GM06990 (cell line): ENCODE data around the gene AP1G2.

Source experiments
- DNase-seq: peaks from one replicate; pipeline ENCODE4 v3.0.0-alpha.2; 2011; ENCODE audit not compliant: insufficient read length; ENCODE audit errors: extremely low read depth
- H3K27me3 ChIP-seq: replicated peaks from 2 replicates; pipeline ENCODE4 v1.6.0; 2011; ENCODE audit warnings: low read length; ENCODE audit not compliant: control insufficient read depth, insufficient read depth
- H3K36me3 ChIP-seq: 2 replicates; pipeline ENCODE4 v1.5.1; 2011; ENCODE audit warnings: low read length; ENCODE audit not compliant: control insufficient read depth, insufficient read depth
- H3K4me3 ChIP-seq: replicated peaks from 2 replicates; pipeline ENCODE4 v1.5.1; 2011; ENCODE audit warnings: low read depth, mild to moderate bottlenecking, control low read depth, low read length
- TF ChIP-seq, protein P1 (sequence below): IDR thresholded peaks from 2 replicates; pipeline ENCODE4 v1.5.1; 2011; ENCODE audit warnings: low read length, control low read depth, mild to moderate bottlenecking, inconsistent platforms; ENCODE audit not compliant: insufficient read depth, poor library complexity, severe bottlenecking

Gene AP1G2

DNA sequence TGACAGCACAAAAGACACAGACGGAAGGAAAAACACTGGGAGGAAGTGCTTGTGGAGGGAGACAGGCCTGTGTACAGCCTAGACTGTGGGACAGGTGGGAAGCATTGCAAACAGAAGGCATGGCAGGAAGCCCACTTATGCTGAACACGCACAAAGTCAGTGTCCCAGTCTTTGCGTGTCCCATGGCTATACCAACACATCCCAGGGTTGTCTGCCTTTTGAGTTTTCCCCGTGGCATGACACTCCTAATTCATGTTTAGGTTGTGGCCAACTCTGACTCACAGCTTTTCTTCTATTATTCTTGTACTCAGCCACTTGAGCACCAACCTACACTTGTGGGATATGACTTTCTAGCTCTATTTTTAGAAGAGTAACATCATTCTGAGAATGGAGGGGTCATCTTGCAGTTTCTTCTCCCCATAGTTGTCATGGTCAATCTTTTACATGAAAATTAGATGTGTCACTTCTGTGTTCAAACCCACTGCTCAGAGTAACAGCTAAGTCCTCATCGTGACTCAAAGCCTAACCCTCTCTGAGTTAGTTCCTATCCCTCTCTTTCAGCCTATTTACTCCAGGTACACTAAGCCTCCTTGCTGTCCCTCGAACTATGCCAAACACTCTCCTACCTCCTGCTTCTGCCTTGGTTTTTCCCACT lies 38.5 kb upstream of the AP1G2 start:
- H3K27me3 ChIP-seq: no peaks in the 10 kb centered on the region

DNA sequence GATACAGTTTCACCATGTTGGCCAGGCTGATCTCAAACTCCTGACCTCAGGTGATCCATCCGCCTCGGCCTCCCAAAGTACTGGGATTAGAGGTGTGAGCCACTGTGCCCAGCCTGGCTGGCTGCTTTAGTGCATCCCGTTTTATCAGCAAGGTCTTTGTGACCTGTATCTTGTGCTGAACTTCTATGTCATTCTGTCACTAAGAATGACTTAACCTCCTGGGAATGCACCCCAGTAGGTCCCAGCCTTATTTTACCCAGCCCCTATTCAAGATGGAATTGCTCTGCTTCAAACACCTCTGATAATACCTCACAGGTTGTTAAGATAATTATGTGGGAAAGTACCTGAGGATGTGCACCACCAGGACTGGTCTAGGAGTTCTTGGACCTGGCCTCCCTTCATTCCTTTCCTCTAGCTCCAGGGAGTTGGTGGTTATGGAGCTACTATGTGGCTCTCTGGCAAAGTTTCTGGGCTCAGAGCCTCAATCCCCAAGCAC lies 37.1 kb upstream of the AP1G2 start:
- Histone ChIP-seq H3K36me3 (no peaks in the 10 kb centered on the region), H3K4me3 (no peak overlapping the region), H3K27me3 (no peaks in the 10 kb centered on the region)
- no peak for DNase-seq
- TF ChIP-seq, protein P1, sequence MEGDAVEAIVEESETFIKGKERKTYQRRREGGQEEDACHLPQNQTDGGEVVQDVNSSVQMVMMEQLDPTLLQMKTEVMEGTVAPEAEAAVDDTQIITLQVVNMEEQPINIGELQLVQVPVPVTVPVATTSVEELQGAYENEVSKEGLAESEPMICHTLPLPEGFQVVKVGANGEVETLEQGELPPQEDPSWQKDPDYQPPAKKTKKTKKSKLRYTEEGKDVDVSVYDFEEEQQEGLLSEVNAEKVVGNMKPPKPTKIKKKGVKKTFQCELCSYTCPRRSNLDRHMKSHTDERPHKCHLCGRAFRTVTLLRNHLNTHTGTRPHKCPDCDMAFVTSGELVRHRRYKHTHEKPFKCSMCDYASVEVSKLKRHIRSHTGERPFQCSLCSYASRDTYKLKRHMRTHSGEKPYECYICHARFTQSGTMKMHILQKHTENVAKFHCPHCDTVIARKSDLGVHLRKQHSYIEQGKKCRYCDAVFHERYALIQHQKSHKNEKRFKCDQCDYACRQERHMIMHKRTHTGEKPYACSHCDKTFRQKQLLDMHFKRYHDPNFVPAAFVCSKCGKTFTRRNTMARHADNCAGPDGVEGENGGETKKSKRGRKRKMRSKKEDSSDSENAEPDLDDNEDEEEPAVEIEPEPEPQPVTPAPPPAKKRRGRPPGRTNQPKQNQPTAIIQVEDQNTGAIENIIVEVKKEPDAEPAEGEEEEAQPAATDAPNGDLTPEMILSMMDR: no peak

More for the DNA sequence above, 38.5 kb upstream of the AP1G2 start:
- TF ChIP-seq, protein P1: no peak
- Histone ChIP-seq H3K4me3 (no peak overlapping the region; the same call in 1 of the 2 replicates), H3K36me3 (no peaks in the 10 kb centered on the region)
- DNase-seq: peak; percentile 79

DNA sequence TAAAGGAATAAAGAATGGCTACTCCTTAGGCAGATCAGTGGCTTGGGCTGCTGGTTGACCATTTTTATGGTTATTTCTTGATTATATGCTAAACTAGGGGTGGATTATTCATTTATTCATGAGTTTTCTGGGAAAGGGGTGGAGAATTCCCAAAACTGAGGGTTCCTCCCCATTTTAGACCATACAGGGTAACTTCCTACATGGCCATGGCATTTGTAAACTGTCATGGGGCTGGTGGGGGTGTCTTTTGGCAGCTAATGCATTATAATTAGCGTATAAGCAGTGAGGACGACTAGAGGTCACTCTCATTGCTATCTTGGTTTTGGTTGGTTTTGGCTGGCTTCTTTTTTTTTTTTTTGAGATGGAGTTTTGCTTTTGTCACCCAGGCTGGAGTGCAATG lies 36.6 kb upstream of the AP1G2 start:
- Histone ChIP-seq H3K27me3 (no peaks in the 10 kb centered on the region), H3K36me3 (no peaks in the 10 kb centered on the region), H3K4me3 (no peak overlapping the region)
- no peak for DNase-seq
- TF ChIP-seq, protein P1: no peak

DNA sequence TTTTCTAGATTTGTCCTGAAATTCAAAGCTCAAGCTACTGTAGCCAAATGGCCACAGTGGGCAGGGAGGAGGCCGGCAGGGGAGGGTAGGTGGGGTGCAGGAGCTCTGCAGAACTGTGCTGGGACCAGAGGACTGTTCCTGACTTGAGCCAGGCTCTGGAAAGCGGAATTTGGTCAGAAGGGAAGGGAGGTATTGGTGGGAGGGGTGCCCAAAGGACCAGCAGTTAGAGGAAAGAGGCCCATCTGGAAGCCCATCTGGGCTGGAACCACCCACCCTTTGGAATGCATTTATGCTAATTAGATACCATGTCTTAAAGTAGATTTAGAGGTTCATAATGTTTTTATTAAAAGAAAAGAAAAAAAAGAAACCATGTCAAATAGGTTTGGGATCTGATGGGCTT lies 35.5 kb upstream of the AP1G2 start:
- Histone ChIP-seq H3K36me3 (no peaks in the 10 kb centered on the region), H3K4me3 (no peak overlapping the region), H3K27me3 (no peaks in the 10 kb centered on the region)
- TF ChIP-seq, protein P1: no peak
- DNase-seq: no peak

DNA sequence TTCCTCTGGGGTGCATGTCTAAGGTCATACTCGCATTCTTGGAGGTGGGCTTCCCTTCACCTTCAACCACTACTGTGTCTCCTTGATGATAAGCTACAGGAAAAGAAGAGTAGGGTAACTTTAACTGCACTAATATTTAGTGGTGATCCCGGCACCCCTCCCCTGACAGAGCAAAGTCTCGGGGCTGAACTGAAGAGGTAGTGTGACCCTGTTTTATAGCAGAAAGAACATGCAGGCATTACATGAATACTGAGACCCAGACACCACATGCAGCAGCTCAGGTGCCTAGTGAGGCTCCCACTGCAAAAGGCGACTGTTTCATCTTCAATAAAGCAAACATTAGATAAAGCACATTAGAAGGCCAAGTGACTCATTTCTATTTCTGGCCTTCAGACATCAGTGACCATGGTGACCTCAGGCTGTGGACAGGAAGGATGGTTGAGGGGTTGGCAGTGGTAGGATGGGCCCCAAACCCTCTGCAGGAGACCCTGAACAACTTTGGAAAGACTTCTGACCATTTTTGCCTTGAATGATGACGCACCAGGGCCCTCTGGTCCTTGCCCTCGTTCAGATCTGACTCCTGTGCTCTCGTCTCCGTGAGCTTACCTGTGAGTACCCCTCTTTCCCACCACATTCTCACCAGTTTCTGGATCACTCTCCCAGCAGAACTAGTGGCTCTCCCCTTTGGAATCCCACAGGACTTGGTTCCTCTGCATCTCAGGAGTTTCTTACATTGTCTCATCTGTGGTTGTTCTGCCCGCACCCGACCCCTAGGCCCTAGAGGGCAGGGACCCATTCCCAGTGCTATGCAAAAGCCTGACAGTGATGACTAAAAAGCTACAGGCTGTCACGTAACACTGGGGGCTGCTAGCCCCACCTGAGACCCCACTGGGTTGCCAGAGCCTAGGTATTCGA lies 34.8 kb upstream of the AP1G2 start:
- Histone ChIP-seq H3K36me3 (no peaks in the 10 kb centered on the region), H3K27me3 (no peaks in the 10 kb centered on the region), H3K4me3 (no peak overlapping the region)
- no peak for DNase-seq
- TF ChIP-seq, protein P1: no peak
